ENCODE data around the gene WFDC1. TPM values are rescaled to one million over a fixed set of nuclear protein-coding genes. Genes with fewer than 3 reads are reported as not detected.

The WFDC1 gene
- total and polyA plus RNA-seq, 4 donors, result 1.0 to 5.2 (median 2.9) TPM

GRCh38 chr16:84332975-84333684 lies 38.5 kb downstream of the WFDC1 start:
- Histone ChIP-seq H3K9ac (ENCODE audit: low read depth in 1 of 2, low read length in 2 of 2) (no peak overlapping the region), H3K9me3 (ENCODE audit: control insufficient read depth in 4 of 4, low read length in 3 of 4) (peaks cover 0 to 4% (median 0%) of the 10 kb centered on the region in 4 donors), H3K4me1 (ENCODE audit: control insufficient read depth in 4 of 4, insufficient read depth in 4 of 4, low read length in 3 of 4) (no peaks in the 10 kb centered on the region), H3K27me3 (ENCODE audit: control insufficient read depth in 4 of 4, insufficient read depth in 4 of 4, low read length in 3 of 4) (no peaks in the 10 kb centered on the region), H3K27ac (ENCODE audit: low read depth in 1 of 2, low read length in 2 of 2) (no peak overlapping the region), H3K36me3 (ENCODE audit: control insufficient read depth in 4 of 4, insufficient read depth in 3 of 4, low read depth in 1 of 4, low read length in 3 of 4) (no peaks in the 10 kb centered on the region), H3K4me3 (ENCODE audit: low read depth in 1 of 3, low read length in 3 of 3) (no peak overlapping the region)
- WGBS, result 61% methylated on average over 10 of the region's 10 CpGs
- no peak for TF ChIP-seq REST (IDR thresholded peaks at IDR 0.05)
- TF ChIP-seq RAD21 (IDR thresholded peaks at IDR 0.05), result no peak
- TF ChIP-seq ZBTB33 (IDR thresholded peaks at IDR 0.05), result no peak
- TF ChIP-seq RXRA (IDR thresholded peaks at IDR 0.05), result no peak
- no peak for TF ChIP-seq MAX (IDR thresholded peaks at IDR 0.05)
- TF ChIP-seq FOXA2 (IDR thresholded peaks at IDR 0.05), result no peak
- no peak for TF ChIP-seq FOXA1 (IDR thresholded peaks at IDR 0.05)
- TF ChIP-seq HNF4A (conservative IDR thresholded peaks at IDR 0.05), result no peak
- no peak for TF ChIP-seq YY1 (IDR thresholded peaks at IDR 0.05)
- TF ChIP-seq TAF1 (conservative IDR thresholded peaks at IDR 0.05), result no peak
- no peak for TF ChIP-seq NR2F2 (IDR thresholded peaks at IDR 0.05)
- TF ChIP-seq JUND (IDR thresholded peaks at IDR 0.05), result no peak
- no peak for TF ChIP-seq SP1 (IDR thresholded peaks at IDR 0.05)
- no peak for TF ChIP-seq EGR1 (IDR thresholded peaks at IDR 0.05; ENCODE audit: low read depth in 2 of 2)
- no peak for TF ChIP-seq CTCF (IDR thresholded peaks at IDR 0.05; ENCODE audit: low read depth, low read length, missing input control)
- TF ChIP-seq ATF3 (IDR thresholded peaks at IDR 0.05), result no peak
- no peak for TF ChIP-seq HNF4G (IDR thresholded peaks at IDR 0.05)
- no peak for TF ChIP-seq GABPA (IDR thresholded peaks at IDR 0.05 in 1 of 2, conservative IDR thresholded peaks at IDR 0.05 in 1 of 2)
- no peak for DNase-seq (ENCODE audit: low spot score)

Measured in liver (tissue), 9 donors.